Measurements from ENCODE around the gene LAMP5.

LAMP5 gene

DNA sequence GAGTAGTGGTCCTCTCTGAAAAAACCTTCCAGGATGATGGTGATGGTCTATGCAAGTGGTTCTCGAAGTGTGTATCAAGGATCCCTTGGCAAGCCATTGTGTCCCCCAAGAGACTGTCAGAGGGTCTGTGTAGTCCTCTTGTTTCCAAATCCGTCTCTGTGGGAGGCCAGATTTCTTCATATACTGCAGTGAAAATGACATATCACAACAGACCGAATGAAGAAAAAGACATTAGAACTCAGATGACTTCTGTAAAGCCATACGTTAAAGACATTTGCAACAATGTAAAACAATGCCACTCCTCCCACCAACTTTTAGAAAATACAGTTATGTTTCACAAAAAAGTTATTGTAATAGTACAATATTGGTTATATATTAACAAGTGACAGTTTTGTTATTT is 27.2 kb upstream of the LAMP5 start:
- Histone ChIP-seq H3K4me3 (ENCODE audit: low read depth, low read length) (no peak overlapping the region), H3K27me3 (ENCODE audit: control insufficient read depth, insufficient read depth, low read length) (no peaks in the 10 kb centered on the region), H3K9ac (ENCODE audit: low read depth, low read length) (no peak overlapping the region), H3K9me3 (ENCODE audit: control insufficient read depth, insufficient read depth, low read length) (no peaks in the 10 kb centered on the region), H3K27ac (ENCODE audit: low read depth, low read length) (no peak overlapping the region), H3K36me3 (ENCODE audit: control insufficient read depth, insufficient read depth, low read length) (no peaks in the 10 kb centered on the region), H3K4me1 (ENCODE audit: control insufficient read depth, insufficient read depth, low read length) (no peaks in the 10 kb centered on the region)

DNA sequence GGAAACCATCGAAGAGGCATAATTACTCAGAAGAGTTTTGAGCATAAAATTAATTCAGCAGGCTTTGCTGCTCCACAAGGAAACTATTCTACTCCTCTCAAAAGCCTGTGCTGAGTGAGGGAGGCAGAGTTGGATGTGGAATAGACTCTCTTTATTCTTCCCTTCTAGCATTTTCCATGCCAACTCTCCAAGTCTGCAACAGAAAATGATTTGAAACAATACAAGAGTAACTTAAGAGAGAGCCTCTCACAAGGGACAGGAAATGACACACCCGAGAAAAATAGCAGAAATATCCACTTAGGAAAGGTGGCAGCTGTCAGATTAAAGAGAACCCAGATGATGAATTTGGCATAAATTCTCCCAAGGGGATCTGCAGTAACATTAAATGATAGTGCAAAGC is 26.3 kb upstream of the LAMP5 start:
- H3K27ac ChIP-seq (ENCODE audit: low read depth, low read length): no peak overlapping the region
- no peaks in the 10 kb centered on the region for H3K36me3 ChIP-seq (ENCODE audit: control insufficient read depth, insufficient read depth, low read length)
- H3K9me3 ChIP-seq (ENCODE audit: control insufficient read depth, insufficient read depth, low read length): no peaks in the 10 kb centered on the region
- H3K27me3 ChIP-seq (ENCODE audit: control insufficient read depth, insufficient read depth, low read length): no peaks in the 10 kb centered on the region
- no peak overlapping the region for H3K4me3 ChIP-seq (ENCODE audit: low read depth, low read length)
- no peaks in the 10 kb centered on the region for H3K4me1 ChIP-seq (ENCODE audit: control insufficient read depth, insufficient read depth, low read length)
- no peak overlapping the region for H3K9ac ChIP-seq (ENCODE audit: low read depth, low read length)

- Histone ChIP-seq H3K4me1 (ENCODE audit: control insufficient read depth, insufficient read depth, low read length) (no peaks in the 10 kb centered on the region), H3K27me3 (ENCODE audit: control insufficient read depth, insufficient read depth, low read length) (no peaks in the 10 kb centered on the region), H3K9ac (ENCODE audit: low read depth, low read length) (no peak overlapping the region), H3K36me3 (ENCODE audit: control insufficient read depth, insufficient read depth, low read length) (no peaks in the 10 kb centered on the region), H3K27ac (ENCODE audit: low read depth, low read length) (no peak overlapping the region), H3K4me3 (ENCODE audit: low read depth, low read length) (no peak overlapping the region), H3K9me3 (ENCODE audit: control insufficient read depth, insufficient read depth, low read length) (no peaks in the 10 kb centered on the region)
These were observed 24.2 kb upstream of the LAMP5 start for GRCh38 chr20:9490161-9490560.

DNA sequence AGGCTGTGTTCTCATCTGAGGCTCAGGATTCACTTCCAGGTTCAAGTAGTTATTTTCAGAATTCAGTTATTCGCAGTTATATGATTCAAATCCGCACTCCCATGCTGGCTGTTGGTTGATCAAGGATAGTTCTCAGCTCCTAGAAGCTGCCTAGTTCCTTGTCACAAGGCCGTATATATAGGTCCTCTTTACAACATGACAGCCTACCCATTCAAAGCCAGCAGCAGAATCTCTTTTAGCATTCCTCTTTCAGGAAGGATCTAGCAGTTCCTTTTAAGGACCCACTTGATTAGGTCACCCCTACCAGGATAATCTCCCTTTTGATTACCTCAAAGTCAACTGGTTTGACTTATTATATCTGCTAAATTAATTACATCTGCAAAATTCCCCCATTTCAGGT is 23.8 kb upstream of the LAMP5 start:
- Histone ChIP-seq H3K27ac (ENCODE audit: low read depth, low read length) (no peak overlapping the region), H3K4me1 (ENCODE audit: control insufficient read depth, insufficient read depth, low read length) (no peaks in the 10 kb centered on the region), H3K27me3 (ENCODE audit: control insufficient read depth, insufficient read depth, low read length) (no peaks in the 10 kb centered on the region)

GRCh38 chr20:9491324-9491723 is 23.1 kb upstream of the LAMP5 start:
- Histone ChIP-seq H3K4me1 (ENCODE audit: control insufficient read depth, insufficient read depth, low read length) (no peaks in the 10 kb centered on the region), H3K4me3 (ENCODE audit: low read depth, low read length) (no peak overlapping the region), H3K9ac (ENCODE audit: low read depth, low read length) (no peak overlapping the region), H3K27me3 (ENCODE audit: control insufficient read depth, insufficient read depth, low read length) (no peaks in the 10 kb centered on the region), H3K27ac (ENCODE audit: low read depth, low read length) (no peak overlapping the region), H3K36me3 (ENCODE audit: control insufficient read depth, insufficient read depth, low read length) (no peaks in the 10 kb centered on the region), H3K9me3 (ENCODE audit: control insufficient read depth, insufficient read depth, low read length) (no peaks in the 10 kb centered on the region)

More for the DNA sequence above, 23.8 kb upstream of the LAMP5 start:
- no peak overlapping the region for H3K4me3 ChIP-seq (ENCODE audit: low read depth, low read length)
- no peaks in the 10 kb centered on the region for H3K36me3 ChIP-seq (ENCODE audit: control insufficient read depth, insufficient read depth, low read length)
- no peak overlapping the region for H3K9ac ChIP-seq (ENCODE audit: low read depth, low read length)
- H3K9me3 ChIP-seq (ENCODE audit: control insufficient read depth, insufficient read depth, low read length): no peaks in the 10 kb centered on the region

DNA sequence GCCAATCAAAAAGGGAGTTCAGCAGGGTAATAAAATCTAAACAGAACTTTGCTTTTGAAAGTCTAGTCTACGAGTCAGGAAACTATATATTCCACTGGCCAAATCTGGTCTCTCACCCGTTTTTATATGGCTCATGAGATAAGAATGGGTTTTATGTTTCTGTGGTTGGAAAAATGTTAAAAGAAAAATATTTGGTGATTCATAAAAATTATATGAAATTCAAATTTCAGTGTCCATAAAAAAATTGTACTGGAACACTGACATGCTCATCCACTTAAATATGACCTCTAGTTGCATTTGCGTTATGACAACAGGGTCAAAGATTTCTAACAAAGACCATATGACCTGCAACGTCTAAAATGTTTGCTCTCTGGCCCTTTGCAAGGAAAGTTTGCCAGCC is 22.3 kb upstream of the LAMP5 start:
- Histone ChIP-seq H3K36me3 (ENCODE audit: control insufficient read depth, insufficient read depth, low read length) (no peaks in the 10 kb centered on the region), H3K27me3 (ENCODE audit: control insufficient read depth, insufficient read depth, low read length) (no peaks in the 10 kb centered on the region), H3K9ac (ENCODE audit: low read depth, low read length) (no peak overlapping the region), H3K9me3 (ENCODE audit: control insufficient read depth, insufficient read depth, low read length) (no peaks in the 10 kb centered on the region), H3K4me1 (ENCODE audit: control insufficient read depth, insufficient read depth, low read length) (no peaks in the 10 kb centered on the region), H3K27ac (ENCODE audit: low read depth, low read length) (no peak overlapping the region), H3K4me3 (ENCODE audit: low read depth, low read length) (no peak overlapping the region)

DNA sequence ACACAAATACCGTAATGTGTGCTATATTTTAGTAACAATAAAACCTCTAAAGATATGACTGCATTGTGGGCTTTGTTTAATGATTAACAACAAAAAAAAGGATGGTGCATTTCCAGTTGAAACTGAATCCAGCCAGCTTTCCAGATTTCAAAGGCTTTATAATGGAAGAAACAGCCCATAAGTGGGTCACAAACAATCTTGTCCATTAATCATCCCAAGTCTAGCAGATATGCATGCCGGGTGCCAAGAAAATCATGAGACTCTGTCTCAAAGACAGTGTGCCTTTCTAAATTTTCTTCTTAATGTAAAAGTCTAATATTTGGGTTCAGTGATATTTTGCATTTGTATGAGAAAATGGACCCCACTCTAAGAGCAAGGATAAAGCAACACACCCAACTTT is 20.6 kb upstream of the LAMP5 start:
- H3K27ac ChIP-seq (ENCODE audit: low read depth, low read length): no peak overlapping the region
- no peaks in the 10 kb centered on the region; the same call in 1 of the 2 replicates for H3K27me3 ChIP-seq (ENCODE audit: control insufficient read depth, insufficient read depth, low read length)
- H3K9ac ChIP-seq (ENCODE audit: low read depth, low read length): no peak overlapping the region
- H3K36me3 ChIP-seq (ENCODE audit: control insufficient read depth, insufficient read depth, low read length): no peaks in the 10 kb centered on the region
- H3K9me3 ChIP-seq (ENCODE audit: control insufficient read depth, insufficient read depth, low read length): no peaks in the 10 kb centered on the region
- no peak overlapping the region for H3K4me3 ChIP-seq (ENCODE audit: low read depth, low read length)
- no peaks in the 10 kb centered on the region for H3K4me1 ChIP-seq (ENCODE audit: control insufficient read depth, insufficient read depth, low read length)

GRCh38 chr20:9495701-9496100 is 18.7 kb upstream of the LAMP5 start:
- no peak overlapping the region for H3K27ac ChIP-seq (ENCODE audit: low read depth, low read length)
- H3K9ac ChIP-seq (ENCODE audit: low read depth, low read length): no peak overlapping the region
- no peaks in the 10 kb centered on the region for H3K4me1 ChIP-seq (ENCODE audit: control insufficient read depth, insufficient read depth, low read length)
- no peaks in the 10 kb centered on the region for H3K36me3 ChIP-seq (ENCODE audit: control insufficient read depth, insufficient read depth, low read length)
- no peak overlapping the region for H3K4me3 ChIP-seq (ENCODE audit: low read depth, low read length)
- H3K9me3 ChIP-seq (ENCODE audit: control insufficient read depth, insufficient read depth, low read length): no peaks in the 10 kb centered on the region
- H3K27me3 ChIP-seq (ENCODE audit: control insufficient read depth, insufficient read depth, low read length): no peaks in the 10 kb centered on the region; the same call in 1 of the 2 replicates

DNA sequence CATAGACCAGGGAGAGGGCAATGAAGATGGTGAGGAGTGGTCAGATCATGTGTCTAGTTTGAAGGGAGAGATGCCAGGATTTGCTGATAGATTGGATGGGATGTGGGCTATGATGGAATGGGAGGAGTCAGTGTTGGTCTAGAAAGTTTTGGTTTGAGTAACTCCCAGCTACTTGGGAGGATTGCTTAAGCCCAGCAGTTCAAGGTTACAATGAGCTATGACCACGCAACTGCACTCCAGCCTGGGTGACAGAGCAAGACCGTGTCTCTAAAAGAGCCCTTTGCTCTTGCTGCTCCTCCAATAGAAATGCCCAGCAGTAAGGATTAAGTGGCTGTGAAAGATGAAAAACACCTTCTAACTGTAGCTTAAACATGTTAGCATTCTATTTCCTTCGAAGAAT is 18.2 kb upstream of the LAMP5 start:
- Histone ChIP-seq H3K27ac (ENCODE audit: low read depth, low read length) (no peak overlapping the region), H3K9me3 (ENCODE audit: control insufficient read depth, insufficient read depth, low read length) (no peaks in the 10 kb centered on the region), H3K9ac (ENCODE audit: low read depth, low read length) (no peak overlapping the region), H3K4me1 (ENCODE audit: control insufficient read depth, insufficient read depth, low read length) (no peaks in the 10 kb centered on the region), H3K4me3 (ENCODE audit: low read depth, low read length) (no peak overlapping the region), H3K27me3 (ENCODE audit: control insufficient read depth, insufficient read depth, low read length) (peaks cover 3% of the 10 kb centered on the region), H3K36me3 (ENCODE audit: control insufficient read depth, insufficient read depth, low read length) (no peaks in the 10 kb centered on the region)

- Histone ChIP-seq H3K9ac (ENCODE audit: low read depth, low read length) (no peak overlapping the region), H3K9me3 (ENCODE audit: control insufficient read depth, insufficient read depth, low read length) (no peaks in the 10 kb centered on the region), H3K36me3 (ENCODE audit: control insufficient read depth, insufficient read depth, low read length) (no peaks in the 10 kb centered on the region), H3K27me3 (ENCODE audit: control insufficient read depth, insufficient read depth, low read length) (peaks cover 9% of the 10 kb centered on the region), H3K4me3 (ENCODE audit: low read depth, low read length) (no peak overlapping the region), H3K27ac (ENCODE audit: low read depth, low read length) (no peak overlapping the region), H3K4me1 (ENCODE audit: control insufficient read depth, insufficient read depth, low read length) (no peaks in the 10 kb centered on the region)
These were observed 16.1 kb upstream of the LAMP5 start for GRCh38 chr20:9498322-9498721.

DNA sequence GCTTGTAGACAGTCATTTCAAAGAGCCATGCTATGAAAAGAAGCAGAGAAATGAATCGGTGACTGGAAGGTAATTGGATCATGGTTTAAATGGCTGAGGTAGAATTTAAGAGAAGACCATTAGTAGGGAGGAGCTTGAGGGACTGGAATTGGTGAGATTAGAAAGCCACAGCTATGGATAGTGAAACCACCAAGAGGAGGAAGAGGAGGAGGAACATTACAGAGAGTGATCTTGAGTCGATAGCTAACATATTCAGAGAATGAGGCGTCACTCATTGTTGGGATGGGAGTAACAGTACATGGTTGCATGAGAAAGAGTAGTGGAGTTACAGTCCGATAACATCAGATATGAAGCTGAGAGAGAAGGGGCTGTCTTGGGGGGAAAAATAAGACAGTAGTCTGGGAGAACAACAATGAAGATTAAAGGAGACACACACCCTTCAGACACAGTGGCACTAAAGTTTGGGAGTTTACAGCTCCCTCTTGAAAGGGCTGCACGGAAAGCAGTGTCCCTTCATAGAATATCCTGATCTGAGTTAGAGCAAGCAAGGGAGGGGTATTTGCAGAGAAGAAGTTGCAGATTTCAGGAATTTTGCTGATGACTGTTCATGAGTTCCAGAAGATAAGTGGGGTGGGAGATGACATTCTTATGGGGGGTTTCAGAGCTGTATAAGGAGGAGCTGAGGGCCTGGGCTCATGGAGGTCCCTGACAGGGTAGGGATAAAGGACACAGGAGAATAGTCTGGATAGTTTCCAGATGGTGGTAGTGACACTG is 15.1 kb upstream of the LAMP5 start:
- no peak overlapping the region for H3K4me3 ChIP-seq (ENCODE audit: low read depth, low read length)
- no peaks in the 10 kb centered on the region for H3K36me3 ChIP-seq (ENCODE audit: control insufficient read depth, insufficient read depth, low read length)
- no peaks in the 10 kb centered on the region for H3K9me3 ChIP-seq (ENCODE audit: control insufficient read depth, insufficient read depth, low read length)
- no peak overlapping the region for H3K27ac ChIP-seq (ENCODE audit: low read depth, low read length)
- no peaks in the 10 kb centered on the region for H3K4me1 ChIP-seq (ENCODE audit: control insufficient read depth, insufficient read depth, low read length)
- H3K27me3 ChIP-seq (ENCODE audit: control insufficient read depth, insufficient read depth, low read length): peaks cover 18% of the 10 kb centered on the region
- H3K9ac ChIP-seq (ENCODE audit: low read depth, low read length): no peak overlapping the region
